Panc1 (cell line): Measurements from ENCODE around the gene USH1G.

ENCODE experiments used
- POLR2AphosphoS5 ChIP-seq: IDR thresholded peaks from 2 replicates; pipeline ENCODE4 v1.6.1; 2012; ENCODE audit warnings: mild to moderate bottlenecking, low read depth, low read length, moderate library complexity
- REST ChIP-seq, 2 experiments: IDR thresholded peaks; 2 replicates each; pipeline ENCODE4 v1.6.1; 2011 to 2012; ENCODE audit warnings: low read depth in 2 of 2, control low read depth in 1 of 2, low read length in 1 of 2, mild to moderate bottlenecking in 1 of 2, moderate library complexity in 1 of 2; ENCODE audit not compliant: insufficient read depth in 1 of 2
- SIN3A ChIP-seq: IDR thresholded peaks from 2 replicates; pipeline ENCODE4 v1.6.1; 2012; ENCODE audit warnings: low read depth, mild to moderate bottlenecking, low read length, moderate library complexity, borderline replicate concordance; ENCODE audit not compliant: insufficient read depth
- TF ChIP-seq, protein P1 (sequence below): fragments of 450-650 bp; IDR thresholded peaks from 2 replicates; pipeline ENCODE4 v1.5.1; 2017; ENCODE audit warnings: mild to moderate bottlenecking

DNA sequence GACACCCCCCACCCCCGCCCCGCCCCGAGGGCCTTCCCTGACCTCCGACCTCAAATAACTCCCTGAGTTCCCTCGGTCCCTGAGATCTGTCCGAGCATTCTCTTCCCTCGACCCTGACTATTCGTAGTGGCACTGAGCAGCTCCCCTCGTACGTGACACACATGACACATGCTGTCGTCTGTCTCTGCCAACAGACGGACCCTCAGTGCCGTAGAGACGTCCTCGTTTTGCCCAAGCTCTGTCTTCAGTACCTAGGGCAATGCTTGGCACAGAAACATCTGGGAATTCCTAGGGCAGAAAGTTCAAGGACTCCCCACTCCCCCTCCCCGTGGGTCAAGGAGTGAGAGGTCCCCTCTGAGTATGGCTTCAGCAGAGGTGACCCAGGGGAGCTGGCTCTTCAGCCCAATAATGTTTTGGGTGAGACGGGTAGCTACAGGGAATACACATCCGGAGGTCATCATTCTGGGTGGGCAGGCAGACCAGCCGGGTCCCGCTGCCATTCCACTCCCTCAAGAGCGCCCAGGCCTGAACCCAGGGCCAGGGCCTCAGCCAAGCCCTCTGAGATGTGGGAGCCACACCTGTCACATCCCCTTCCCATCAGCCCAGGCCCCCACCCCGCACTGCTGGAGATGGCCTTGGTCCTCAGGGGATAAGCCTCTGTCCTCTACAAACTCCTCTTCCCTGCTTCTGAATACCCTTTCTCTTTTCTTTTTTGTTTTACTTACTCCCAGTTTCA is 29.0 kb downstream of the USH1G start:
- TF ChIP-seq POLR2AphosphoS5 = no peak
- TF ChIP-seq, protein P1, sequence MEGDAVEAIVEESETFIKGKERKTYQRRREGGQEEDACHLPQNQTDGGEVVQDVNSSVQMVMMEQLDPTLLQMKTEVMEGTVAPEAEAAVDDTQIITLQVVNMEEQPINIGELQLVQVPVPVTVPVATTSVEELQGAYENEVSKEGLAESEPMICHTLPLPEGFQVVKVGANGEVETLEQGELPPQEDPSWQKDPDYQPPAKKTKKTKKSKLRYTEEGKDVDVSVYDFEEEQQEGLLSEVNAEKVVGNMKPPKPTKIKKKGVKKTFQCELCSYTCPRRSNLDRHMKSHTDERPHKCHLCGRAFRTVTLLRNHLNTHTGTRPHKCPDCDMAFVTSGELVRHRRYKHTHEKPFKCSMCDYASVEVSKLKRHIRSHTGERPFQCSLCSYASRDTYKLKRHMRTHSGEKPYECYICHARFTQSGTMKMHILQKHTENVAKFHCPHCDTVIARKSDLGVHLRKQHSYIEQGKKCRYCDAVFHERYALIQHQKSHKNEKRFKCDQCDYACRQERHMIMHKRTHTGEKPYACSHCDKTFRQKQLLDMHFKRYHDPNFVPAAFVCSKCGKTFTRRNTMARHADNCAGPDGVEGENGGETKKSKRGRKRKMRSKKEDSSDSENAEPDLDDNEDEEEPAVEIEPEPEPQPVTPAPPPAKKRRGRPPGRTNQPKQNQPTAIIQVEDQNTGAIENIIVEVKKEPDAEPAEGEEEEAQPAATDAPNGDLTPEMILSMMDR = no peak
- TF ChIP-seq REST (IDR thresholded peaks at IDR 0.05; ENCODE audit: insufficient read depth in 1 of 2, low read depth in 2 of 2, low read length in 1 of 2) = no peak
- no peak for TF ChIP-seq SIN3A
